H1 (cell line): ENCODE results near the gene RAPH1. TPM values are rescaled to one million over a fixed set of nuclear protein-coding genes. Genes with fewer than 3 reads are reported as not detected.

Experiments
- CTCF ChIA-PET: fragments of 300-600 bp; sonication (Branson Sonifier 250); formaldehyde crosslinking; loops from one replicate; lab custom pipeline; 2021; ENCODE audit not compliant: partially characterized antibody; lab: Charles Lee
- POLR2A ChIA-PET: fragments of 300-600 bp; sonication (Branson Sonifier 250); formaldehyde crosslinking; loops from one replicate; lab custom pipeline; 2021; ENCODE audit warnings: inconsistent platforms; ENCODE audit not compliant: partially characterized antibody; lab: Charles Lee
- DNase-seq, 2 experiments: peaks; one replicate each; pipeline versions ENCODE4 v3.0.0 to v3.0.0-alpha.2; 2010 to 2022; ENCODE audit warnings: low spot score in 2 of 2, low read depth in 1 of 2, mixed read lengths in 1 of 2
- FAIRE-seq: peaks from 2 replicates; lab custom pipeline; 2011; peaks lifted over from hg19 to GRCh38; lab: Jason Lieb, UNC
- H2AFZ ChIP-seq: 2 replicates; pipeline ENCODE4 v1.8.1; 2012; ENCODE audit warnings: low read length, inconsistent platforms
- H2AK5ac ChIP-seq: 2 replicates; pipeline ENCODE4 v1.6.1; 2013; ENCODE audit warnings: low read depth, low read length
- H2BK120ac ChIP-seq: replicated peaks from 2 replicates; pipeline ENCODE3; 2013; ENCODE audit warnings: low read depth, low read length, inconsistent platforms
- H2BK12ac ChIP-seq: 2 replicates; pipeline ENCODE4 v1.6.1; 2013; ENCODE audit warnings: low read depth, low read length
- H2BK15ac ChIP-seq: 2 replicates; pipeline ENCODE4 v1.6.1; 2013; ENCODE audit warnings: low read length
- H2BK20ac ChIP-seq: 2 replicates; pipeline ENCODE4 v1.6.1; 2013; ENCODE audit warnings: low read length
- H2BK5ac ChIP-seq: 2 replicates; pipeline ENCODE4 v1.6.1; 2013; ENCODE audit warnings: low read depth, low read length
- H3K14ac ChIP-seq: 2 replicates; pipeline ENCODE4 v1.6.1; 2013; ENCODE audit warnings: inconsistent platforms; ENCODE audit not compliant: insufficient read length
- H3K18ac ChIP-seq: 2 replicates; pipeline ENCODE4 v1.6.1; 2013; ENCODE audit warnings: low read length; ENCODE audit errors: extremely low read depth
- H3K23ac ChIP-seq: 2 replicates; pipeline ENCODE4 v1.6.1; 2013; ENCODE audit warnings: inconsistent platforms; ENCODE audit not compliant: insufficient read length
- H3K23me2 ChIP-seq: 2 replicates; pipeline ENCODE4 v1.6.1; 2013; ENCODE audit warnings: low read depth, low read length
- H3K27ac ChIP-seq: 2 replicates; pipeline ENCODE4 v1.6.1; 2011; ENCODE audit warnings: low read depth, low read length, inconsistent platforms
- H3K27me3 ChIP-seq, 4 experiments: replicated peaks in 1 of 4; 1 replicate in 1 of 4; 2 replicates in 3 of 4; pipeline versions ENCODE4 v1.6.1 to v1.8.1; 2011 to 2013; ENCODE audit warnings: low read length in 3 of 4, mild to moderate bottlenecking in 3 of 4, inconsistent platforms in 2 of 4, mixed read lengths in 2 of 4, moderate library complexity in 1 of 4; ENCODE audit not compliant: control insufficient read depth in 3 of 4, insufficient read depth in 3 of 4; ENCODE audit errors: extremely low read depth in 1 of 4
- H3K36me3 ChIP-seq, 4 experiments: 2 replicates each; pipeline versions ENCODE4 v1.6.1 to v1.8.1; 2011 to 2013; ENCODE audit warnings: mild to moderate bottlenecking in 4 of 4, low read length in 3 of 4, moderate library complexity in 2 of 4, control low read depth in 1 of 4, inconsistent platforms in 1 of 4; ENCODE audit not compliant: insufficient read depth in 4 of 4, control insufficient read depth in 2 of 4
- H3K4ac ChIP-seq: replicated peaks from 2 replicates; pipeline ENCODE3; 2013; ENCODE audit warnings: low read length, low read depth, mixed read lengths, inconsistent platforms; ENCODE audit not compliant: insufficient read length
- H3K4me1 ChIP-seq, 4 experiments: replicated peaks in 1 of 4; 1 replicate in 1 of 4; 2 replicates in 3 of 4; pipeline versions ENCODE4 v1.6.1 to v1.8.1; 2011 to 2013; ENCODE audit warnings: low read length in 3 of 4, inconsistent platforms in 2 of 4, mixed read lengths in 1 of 4; ENCODE audit not compliant: insufficient read depth in 4 of 4, control insufficient read depth in 3 of 4
- H3K4me2 ChIP-seq, 2 experiments: 2 replicates each; pipeline versions ENCODE4 v1.6.1 to v1.8.1; 2011 to 2013; ENCODE audit warnings: low read depth in 2 of 2, low read length in 2 of 2, control low read depth in 1 of 2, inconsistent platforms in 1 of 2, mild to moderate bottlenecking in 1 of 2; ENCODE audit not compliant: insufficient read depth in 1 of 2
- H3K4me3 ChIP-seq, 4 experiments: fragments of 200-600, 300-600 bp in 1 of 4; sonication (generic), shearing (Covaris generic), sonication (Bioruptor Twin) in 1 of 4; 2 replicates each; pipeline versions ENCODE4 v1.5.1 to v1.8.1; 2011 to 2016; ENCODE audit warnings: low read length in 4 of 4, low read depth in 3 of 4, control low read depth in 2 of 4, inconsistent platforms in 2 of 4, mild to moderate bottlenecking in 2 of 4, mixed read lengths in 1 of 4, moderate library complexity in 1 of 4; ENCODE audit not compliant: insufficient read depth in 2 of 4; ENCODE audit errors: extremely low read depth in 1 of 4
- H3K56ac ChIP-seq: replicated peaks from 2 replicates; pipeline ENCODE3; 2013; ENCODE audit warnings: low read depth, mild to moderate bottlenecking, mixed read lengths, low read length, inconsistent platforms; ENCODE audit not compliant: insufficient read length
- H3K79me1 ChIP-seq: 2 replicates; pipeline ENCODE4 v1.6.1; 2013; ENCODE audit warnings: low read depth, low read length, control low read depth
- H3K79me2 ChIP-seq, 2 experiments: 2 replicates each; pipeline versions ENCODE4 v1.6.1 to v1.8.1; 2012 to 2013; ENCODE audit warnings: low read length in 2 of 2, mild to moderate bottlenecking in 2 of 2, inconsistent platforms in 1 of 2; ENCODE audit not compliant: insufficient read depth in 2 of 2, control insufficient read depth in 1 of 2
- H3K9ac ChIP-seq, 4 experiments: replicated peaks in 1 of 4; 1 replicate in 1 of 4; 2 replicates in 3 of 4; pipeline versions ENCODE4 v1.6.1 to v1.8.1; 2011 to 2013; ENCODE audit warnings: low read depth in 3 of 4, low read length in 3 of 4, control low read depth in 2 of 4, mild to moderate bottlenecking in 2 of 4, moderate library complexity in 2 of 4, inconsistent platforms in 1 of 4; ENCODE audit errors: extremely low read depth in 1 of 4
- H3K9me3 ChIP-seq, 2 experiments: 2 replicates each; pipeline versions ENCODE4 v1.6.1 to v1.8.1; 2012 to 2013; ENCODE audit warnings: mild to moderate bottlenecking in 2 of 2, moderate library complexity in 2 of 2, control low read depth in 1 of 2, inconsistent platforms in 1 of 2, low read depth in 1 of 2, low read length in 1 of 2, mixed read lengths in 1 of 2; ENCODE audit not compliant: insufficient read depth in 2 of 2
- H4K20me1 ChIP-seq, 2 experiments: replicated peaks in 1 of 2; 2 replicates each; pipeline versions ENCODE3 to v1.8.1; 2011 to 2013; ENCODE audit warnings: inconsistent platforms in 2 of 2, low read length in 2 of 2, mild to moderate bottlenecking in 1 of 2; ENCODE audit not compliant: insufficient read depth in 2 of 2, control insufficient read depth in 1 of 2
- H4K5ac ChIP-seq: 2 replicates; pipeline ENCODE4 v1.6.1; 2013; ENCODE audit warnings: low read length, low read depth, mixed read lengths, inconsistent platforms; ENCODE audit not compliant: insufficient read length
- H4K8ac ChIP-seq: 2 replicates; pipeline ENCODE4 v1.8.0; 2013; ENCODE audit warnings: mild to moderate bottlenecking, moderate library complexity, low read length, inconsistent platforms; ENCODE audit not compliant: insufficient read depth; ENCODE audit errors: extremely low read depth
- H4K91ac ChIP-seq: replicated peaks from 2 replicates; pipeline ENCODE3; 2013; ENCODE audit warnings: low read length, mixed read lengths, inconsistent platforms; ENCODE audit not compliant: insufficient read length
- POLR2AphosphoS5 ChIP-seq: IDR thresholded peaks from 2 replicates; pipeline ENCODE4 v1.6.1; 2011; ENCODE audit warnings: low read depth, low read length
- RXRA ChIP-seq: IDR thresholded peaks from 2 replicates; pipeline ENCODE4 v1.6.1; 2011; ENCODE audit warnings: low read depth, mild to moderate bottlenecking, low read length, moderate library complexity; ENCODE audit not compliant: insufficient read depth
- YY1 ChIP-seq: IDR thresholded peaks from 2 replicates; pipeline ENCODE4 v1.6.1; 2011; ENCODE audit warnings: low read depth, mild to moderate bottlenecking, low read length
- WGBS, 2 experiments: shearing (Covaris generic) in 1 of 2; methylation state at CpG; one replicate each; pipeline versions ENCODE4 v1.1.6 to v1.1.7; 2013 to 2015; ENCODE audit warnings: low lambda C conversion rate in 2 of 2, mixed read lengths in 2 of 2, inconsistent platforms in 1 of 2, low coverage in 1 of 2, missing lambda C conversion rate in 1 of 2; ENCODE audit not compliant: insufficient replicate concordance in 2 of 2, insufficient coverage in 1 of 2, insufficient read length in 1 of 2; ENCODE audit errors: extremely low coverage in 1 of 2, missing lambda C conversion rate in 1 of 2; 5-methylcytosine and 5-hydroxymethylcytosine counted together
- polyA plus RNA-seq, 7 experiments: library from polyadenylated mRNA; depleted of rRNA in 3 of 7; stranded (reverse) in 5 of 7; unstranded in 2 of 7; fragments of >200 nt in 5 of 7; fragments of 200-250 nt in 2 of 7; gene quantifications; 1 replicate in 5 of 7; 2 replicates in 1 of 7; 4 replicates in 1 of 7; pipeline versions ENCODE4 v1.2.1 to v1.2.3, GENCODE V29; 2011 to 2013; ENCODE audit warnings: missing spikeins in 2 of 7, mixed read lengths in 2 of 7
- total RNA-seq: library from RNA; stranded (reverse); fragmentation: NEBNext Ultra II Directional; extraction: Animal tissue kit (Norgen Biotek cat#: 25700); gene quantifications from 2 replicates; pipeline ENCODE4 v1.2.1, GENCODE V29; 2021

RAPH1 gene
- total and polyA plus RNA-seq, 2 of the 8 experiments (the other 6 are each of a cell fraction or from before 2014, with no cell fraction given) = 3.8 to 27.4 TPM

- 3% methylated on average over 20 of the region's 37 CpGs; no CpG with 5 or more reads in 1 of the 2 experiments for WGBS, 2 experiments
- H2AK5ac ChIP-seq = no peak overlapping the region
- H3K14ac ChIP-seq = no peak overlapping the region
- H3K4me3 ChIP-seq = peak overlapping the region; percentile 70 to 97 (median 90)
- peaks cover 8 to 11% of the 10 kb centered on the region in 2 experiments for H4K20me1 ChIP-seq
- 0 out of 4 replicates have a peak, but pooled peaks cover 4 to 6% of the 10 kb centered on the region in 2 experiments for H3K9me3 ChIP-seq
- no peak overlapping the region for H3K18ac ChIP-seq
- peak overlapping the region; percentile 11 for H3K56ac ChIP-seq
- H3K9ac ChIP-seq = peak overlapping the region; percentile 42 to 87 (median 66); a peak in 6 of 7 replicates
- H3K79me2 ChIP-seq = peaks cover 9 to 42% of the 10 kb centered on the region in 2 experiments; a peak in 3 of 4 replicates
- POLR2A ChIA-PET = interaction anchor here (1.2 to 3.1 kb wide), 5 partner anchors 12 to 47 kb away, joined by 3 to 9 read pairs (median 4); no protein-coding TSS in a partner anchor
- CTCF ChIA-PET = interaction anchor here (1.7 to 1.9 kb wide), 2 partner anchors 50 to 281 kb away, joined by 5 to 6 read pairs; no protein-coding TSS in a partner anchor
- peak overlapping the region; percentile 69 to 98 for H3K4me2 ChIP-seq
- H2BK12ac ChIP-seq = no peak overlapping the region
- H2BK20ac ChIP-seq = no peak overlapping the region
- H2BK15ac ChIP-seq = no peak overlapping the region
- H3K27me3 ChIP-seq = peaks cover 0 to 2% (median under 1%) of the 10 kb centered on the region in 4 experiments; a peak in 2 of 7 replicates
- no peak overlapping the region for H3K4ac ChIP-seq
- FAIRE-seq = no peak
- H3K27ac ChIP-seq = peak overlapping the region; percentile 58; the same call in 1 of the 2 replicates
- H3K23me2 ChIP-seq = peaks cover 12% of the 10 kb centered on the region
- peak overlapping the region; percentile 55; the same call in 1 of the 2 replicates for H2BK5ac ChIP-seq
- no peak overlapping the region for H3K23ac ChIP-seq
- peaks cover 0 to 11% (median 2%) of the 10 kb centered on the region in 4 experiments; a peak in 5 of 7 replicates for H3K4me1 ChIP-seq
- H3K36me3 ChIP-seq = no peaks in the 10 kb centered on the region; a peak in 1 of 8 replicates
- no peak overlapping the region for H4K91ac ChIP-seq
- H4K5ac ChIP-seq = no peak overlapping the region
- no peak for DNase-seq
- no peak for TF ChIP-seq RXRA
- peak; percentile 63; the same call in 1 of the 2 replicates for TF ChIP-seq YY1
- TF ChIP-seq POLR2AphosphoS5 = no peak
- TF ChIP-seq, all 59 proteins: peak for 1
- Histone ChIP-seq H3K79me1 (no peaks in the 10 kb centered on the region), H4K8ac (peak overlapping the region; percentile 96; the same call in 1 of the 2 replicates), H2AFZ (no peak overlapping the region), H2BK120ac (no peak overlapping the region)
Measured at GRCh38 chr2:203534621-203535077, 452 bp downstream of the RAPH1 start.
